NCI-H128 (cell line): ENCODE measurements around the gene CDIPT.
"Not testable (repeated sequence)": the region's sequence is repeated elsewhere in the genome, so short reads cannot be mapped to it uniquely, and the experiment has no call there.

ENCODE experiments used
- DNase-seq: peaks from one replicate; lab custom pipeline; 2025; ENCODE audit not compliant: unreplicated experiment; lab: John Stamatoyannopoulos, UW

The CDIPT gene

DNA sequence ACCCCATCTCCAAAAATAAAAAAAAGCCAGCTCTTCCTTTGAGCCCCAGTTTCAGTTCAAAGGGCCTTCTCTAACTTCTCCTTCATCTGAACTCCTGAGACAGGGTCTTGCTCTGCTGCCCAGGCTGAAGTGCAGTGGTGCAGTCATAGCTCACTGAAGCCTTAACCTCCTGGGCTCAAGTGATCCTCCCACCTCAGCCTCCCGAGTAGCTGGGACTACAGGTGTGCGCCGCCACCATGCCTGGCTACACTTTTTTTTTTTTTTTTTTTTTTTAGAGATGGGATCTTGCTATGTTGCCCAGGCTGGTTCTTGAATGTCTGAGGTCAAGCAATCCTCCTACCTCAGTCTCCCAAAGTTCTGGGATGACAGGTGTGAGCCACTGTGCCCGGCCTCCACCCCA is 29.8 kb downstream of the CDIPT start:
- not testable (repeated sequence) for DNase-seq

DNA sequence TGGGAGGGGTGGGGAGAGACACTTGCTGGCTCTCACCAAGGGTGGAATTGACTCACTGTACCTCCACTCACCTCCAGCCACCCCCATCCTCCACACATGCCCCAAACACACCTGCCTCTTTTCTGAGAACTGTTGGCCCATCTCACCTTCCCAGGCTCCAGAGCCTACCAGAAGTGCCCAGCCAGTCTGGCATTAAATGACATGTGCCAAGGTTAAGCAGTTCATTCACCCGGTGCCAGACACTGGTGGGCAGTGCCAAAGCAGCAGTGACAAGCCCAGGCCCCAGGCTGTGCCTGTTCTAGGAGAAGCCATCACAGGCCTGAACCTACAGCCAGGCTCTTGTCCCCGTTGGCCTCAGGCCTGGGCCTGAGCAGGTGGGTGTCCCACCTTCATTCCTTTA is 31.5 kb downstream of the CDIPT start:
- no peak for DNase-seq

DNA sequence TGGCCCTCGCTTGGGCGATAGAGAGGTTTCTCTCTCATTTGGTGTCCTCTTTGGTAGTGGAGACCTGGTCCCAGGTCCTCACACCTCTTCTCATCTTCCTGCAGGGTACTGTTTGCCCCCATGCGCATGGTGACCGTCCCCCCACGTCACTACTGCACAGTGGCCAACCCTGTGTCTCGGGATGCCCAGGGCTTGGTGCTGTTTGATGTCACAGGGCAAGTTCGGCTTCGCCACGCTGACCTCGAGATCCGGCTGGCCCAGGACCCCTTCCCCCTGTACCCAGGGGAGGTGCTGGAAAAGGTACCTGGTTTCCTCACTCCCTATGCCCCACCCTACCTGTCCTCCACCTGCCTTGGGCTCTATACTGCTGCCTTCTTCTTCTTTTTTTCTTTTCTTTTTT is 32.3 kb downstream of the CDIPT start:
- DNase-seq: no peak

DNA sequence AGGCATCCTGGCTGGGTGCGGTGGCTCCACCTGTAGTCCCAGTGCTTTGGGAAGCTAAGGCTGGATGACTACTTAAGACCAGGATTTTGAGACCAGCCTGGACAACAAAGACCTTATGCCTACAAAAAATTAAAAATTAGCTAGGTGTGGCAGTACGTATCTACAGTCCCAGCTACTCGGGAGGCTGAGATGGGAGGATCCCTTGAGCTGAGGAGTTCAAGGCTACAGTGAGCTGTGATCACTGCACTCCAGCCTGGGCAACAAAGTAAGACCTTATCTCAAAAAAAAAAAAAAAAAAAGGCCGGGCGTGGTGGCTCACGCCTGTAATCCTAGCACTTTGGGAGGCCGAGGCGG is 36.7 kb downstream of the CDIPT start:
- DNase-seq: no peak

DNA sequence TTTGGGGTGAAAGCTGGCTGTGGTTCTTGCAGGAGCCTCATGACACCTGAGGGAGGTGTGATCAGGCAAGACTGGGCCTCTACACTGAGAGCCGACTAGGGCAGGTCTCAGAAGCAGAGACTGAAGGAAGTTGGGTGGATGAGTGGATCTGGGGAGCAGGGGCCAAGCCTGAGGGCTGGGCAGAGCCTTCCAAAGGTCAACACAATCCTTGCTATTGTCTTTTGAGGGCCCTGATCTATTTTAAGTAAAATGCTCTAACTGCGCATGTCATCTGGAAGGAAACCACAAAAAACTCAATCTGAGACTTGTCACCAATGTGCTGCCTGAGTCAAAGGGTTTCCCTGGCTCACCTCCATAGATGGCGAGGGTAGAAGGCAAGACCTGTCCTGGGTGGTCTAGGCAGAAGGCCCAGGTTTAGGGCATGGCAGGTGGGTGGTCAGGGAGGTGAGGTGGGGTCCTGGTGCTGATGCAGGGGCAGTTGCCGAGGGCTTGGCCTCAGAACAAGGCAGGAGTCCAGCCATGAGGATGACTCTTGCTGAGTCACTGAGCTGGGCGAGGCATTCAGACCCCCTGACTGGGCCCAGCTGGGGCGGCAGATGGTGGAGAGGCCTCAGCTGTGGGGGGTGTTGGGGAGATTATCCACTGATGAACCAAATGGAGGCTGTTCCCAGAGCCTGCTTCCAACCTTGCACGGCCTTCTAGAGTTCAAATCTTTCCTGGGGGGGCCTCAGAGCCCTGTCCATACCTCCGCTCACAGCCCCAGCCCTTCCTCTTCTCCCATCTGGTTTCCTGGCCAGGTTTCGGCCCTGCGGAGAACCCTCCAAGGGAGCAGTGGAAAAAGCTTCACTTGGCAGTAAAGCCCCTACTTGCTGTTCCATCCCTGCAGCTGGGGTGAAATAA is 37.6 kb downstream of the CDIPT start:
- DNase-seq: no peak

DNA sequence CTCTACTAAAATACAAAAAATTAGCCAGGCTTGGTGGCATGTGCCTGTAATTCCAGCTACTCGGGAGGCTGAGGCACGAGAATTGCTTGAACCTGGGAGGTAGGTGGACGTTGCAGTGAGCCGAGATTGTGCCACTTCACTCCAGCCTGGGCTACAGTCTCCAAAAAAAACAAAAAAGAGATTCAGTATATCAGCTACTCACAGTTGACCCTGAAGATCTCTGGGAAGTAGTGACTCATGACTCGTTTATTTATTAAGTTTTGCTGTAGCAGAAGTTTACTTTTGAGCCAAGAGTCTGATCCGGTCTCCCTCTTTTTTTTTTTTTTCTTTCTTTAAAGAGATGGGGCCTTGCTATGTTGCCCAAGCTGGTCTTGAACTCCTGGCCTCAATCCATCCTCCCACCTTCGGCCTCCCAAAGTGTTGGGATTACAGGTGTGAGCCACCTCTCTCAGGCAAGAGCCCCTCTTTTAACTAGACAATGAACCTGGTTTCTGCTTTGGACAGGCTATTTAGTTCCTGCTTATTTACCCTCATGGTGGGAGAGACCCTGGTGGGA is 38.4 kb downstream of the CDIPT start:
- DNase-seq: no peak

DNA sequence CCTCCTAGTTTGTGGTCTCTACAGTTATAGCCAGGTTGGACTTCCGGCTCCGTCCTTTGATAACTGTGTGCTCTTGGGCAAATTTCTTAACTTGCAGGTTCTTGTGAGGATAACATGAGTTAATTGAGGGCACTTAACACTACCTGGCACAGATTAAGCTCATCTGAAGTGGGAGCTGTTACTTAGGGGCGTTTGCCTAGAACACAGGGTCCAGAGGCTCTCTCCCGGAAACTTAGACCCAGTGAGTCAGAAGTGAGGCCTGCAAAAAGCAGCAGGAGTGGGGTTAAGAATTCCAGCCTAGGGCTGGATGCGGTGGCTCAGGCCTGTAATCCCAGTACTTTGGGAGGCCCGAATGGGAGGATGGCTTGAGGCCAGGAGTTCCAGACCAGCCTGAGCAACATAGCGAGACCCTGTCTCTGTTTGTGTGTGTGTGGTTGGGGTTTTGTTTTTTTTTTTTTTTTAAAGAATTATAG is 41.3 kb downstream of the CDIPT start:
- no peak for DNase-seq

DNA sequence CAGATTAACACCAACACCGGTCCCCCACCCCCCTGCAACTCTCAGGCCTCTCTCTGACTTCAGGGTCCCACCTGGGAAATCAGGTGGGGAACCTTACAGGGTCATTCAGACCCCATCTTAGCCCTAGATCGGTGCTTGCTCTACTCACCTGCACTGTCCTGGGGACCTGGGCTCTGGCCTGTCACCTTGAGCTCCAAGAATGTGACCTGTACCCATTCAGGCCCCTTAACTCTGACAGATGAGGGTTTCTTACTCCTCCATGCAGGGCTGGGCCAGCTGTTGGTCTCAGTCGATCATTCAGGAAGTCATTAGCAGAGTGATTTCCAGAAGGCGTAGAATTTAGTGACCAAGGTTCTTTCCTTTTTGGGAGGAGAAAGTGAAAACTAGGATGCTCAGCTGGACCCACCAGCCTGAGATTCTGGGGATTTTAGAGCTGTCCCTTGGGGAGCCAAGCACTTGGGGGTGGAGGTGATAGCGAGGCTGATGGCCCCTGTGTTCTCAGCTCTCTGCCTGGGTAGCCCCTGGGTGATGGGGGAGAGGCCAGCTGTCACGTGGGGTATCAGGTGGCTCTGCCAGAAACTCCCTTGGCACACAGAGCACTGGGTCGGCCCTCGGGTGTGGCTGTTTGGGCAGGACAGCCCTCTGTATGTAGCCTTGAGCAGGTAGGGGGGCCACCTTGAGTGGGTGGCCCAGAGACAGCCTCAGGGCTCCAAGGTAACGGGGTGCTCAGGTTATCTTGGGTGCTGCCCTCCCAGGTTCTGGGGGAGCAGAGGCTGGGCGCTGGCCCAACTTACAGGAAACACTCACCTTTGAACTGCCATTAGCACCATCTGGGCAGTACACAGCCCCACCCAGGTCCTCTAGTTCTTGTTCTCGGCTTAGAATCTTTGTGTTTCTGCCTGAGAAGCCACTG is 42.0 kb downstream of the CDIPT start:
- no peak for DNase-seq

DNA sequence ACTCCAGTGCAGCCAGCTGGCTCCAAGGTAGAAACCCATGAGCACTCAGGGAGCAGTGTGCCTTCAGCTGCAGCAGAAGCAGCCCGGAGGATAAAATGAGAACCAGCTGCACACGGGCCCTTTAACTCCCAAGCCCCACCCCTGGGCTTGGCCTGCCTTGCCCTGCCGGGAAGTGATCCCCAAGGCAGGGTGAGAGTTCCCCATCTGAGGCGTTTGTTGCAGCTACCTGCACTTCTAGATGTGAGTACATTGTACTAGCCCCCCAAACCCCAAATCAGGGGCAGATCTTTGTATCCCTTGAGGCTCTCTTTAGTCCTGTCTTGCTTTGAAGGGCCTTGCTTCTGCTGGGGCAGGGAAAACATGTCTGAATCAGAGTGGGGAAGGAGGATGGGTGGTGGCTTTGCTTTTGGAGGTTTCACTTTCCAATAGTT is 42.7 kb downstream of the CDIPT start, which contains the start of gene MVP:
MVP (plus strand) TSS at position 192 of the 431 bp plus-strand sequence. CDS start 10,088 bp downstream, outside the sequence.
- no peak for DNase-seq

DNA sequence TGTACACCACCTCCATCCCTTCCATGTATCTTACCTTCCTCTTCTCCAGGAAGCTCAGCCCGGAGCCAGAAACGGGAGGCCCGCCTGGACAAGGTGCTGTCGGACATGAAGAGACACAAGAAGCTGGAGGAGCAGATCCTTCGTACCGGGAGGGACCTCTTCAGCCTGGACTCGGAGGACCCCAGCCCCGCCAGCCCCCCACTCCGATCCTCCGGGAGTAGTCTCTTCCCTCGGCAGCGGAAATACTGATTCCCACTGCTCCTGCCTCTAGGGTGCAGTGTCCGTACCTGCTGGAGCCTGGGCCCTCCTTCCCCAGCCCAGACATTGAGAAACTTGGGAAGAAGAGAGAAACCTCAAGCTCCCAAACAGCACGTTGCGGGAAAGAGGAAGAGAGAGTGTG is 43.5 kb downstream of the CDIPT start:
- DNase-seq: no peak

DNA sequence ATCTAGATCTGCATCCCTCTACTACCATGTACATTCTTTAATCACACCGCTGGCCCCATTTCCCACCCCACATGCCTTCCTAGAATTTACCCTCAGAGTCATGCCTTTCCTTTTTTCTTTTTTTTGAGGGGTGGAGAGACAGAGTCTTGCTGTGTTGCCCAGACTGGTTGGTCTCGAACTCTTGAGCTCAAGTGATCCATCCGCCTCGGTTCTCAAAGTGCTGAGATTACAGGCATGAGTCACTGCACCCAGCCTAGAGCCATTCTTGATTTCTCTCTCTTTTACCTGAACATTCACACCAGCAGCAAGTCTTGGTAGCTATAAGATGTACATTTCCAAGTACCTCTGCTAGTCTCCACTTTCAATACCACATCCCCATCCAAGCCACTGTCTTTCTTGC is 44.9 kb downstream of the CDIPT start:
- DNase-seq: no peak

DNA sequence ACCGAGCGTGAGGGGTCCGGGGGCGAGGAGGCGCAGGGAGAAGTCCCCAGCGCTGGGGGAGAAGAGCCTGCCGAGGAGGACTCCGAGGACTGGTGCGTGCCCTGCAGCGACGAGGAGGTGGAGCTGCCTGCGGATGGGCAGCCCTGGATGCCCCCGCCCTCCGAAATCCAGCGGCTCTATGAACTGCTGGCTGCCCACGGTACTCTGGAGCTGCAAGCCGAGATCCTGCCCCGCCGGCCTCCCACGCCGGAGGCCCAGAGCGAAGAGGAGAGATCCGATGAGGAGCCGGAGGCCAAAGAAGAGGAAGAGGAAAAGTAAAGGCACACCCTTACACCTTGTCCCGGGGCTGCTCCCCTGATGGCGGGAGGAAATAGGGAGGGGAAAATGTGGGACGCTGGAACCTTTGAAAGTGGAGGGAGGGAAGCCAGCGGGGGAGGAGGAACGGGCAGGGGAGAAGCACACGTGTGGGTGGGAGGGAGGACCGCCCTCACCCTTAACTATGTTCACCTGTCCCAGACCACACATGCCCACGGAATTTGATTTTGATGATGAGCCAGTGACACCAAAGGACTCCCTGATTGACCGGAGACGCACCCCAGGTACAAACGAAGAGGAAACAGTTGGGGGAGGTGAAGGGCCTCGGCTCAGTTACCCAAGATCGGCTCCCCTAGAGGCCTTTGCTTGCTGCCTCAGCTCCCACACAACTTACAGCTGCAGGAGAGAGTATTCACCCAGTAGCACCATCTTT is 46.2 kb downstream of the CDIPT start:
- no peak for DNase-seq

DNA sequence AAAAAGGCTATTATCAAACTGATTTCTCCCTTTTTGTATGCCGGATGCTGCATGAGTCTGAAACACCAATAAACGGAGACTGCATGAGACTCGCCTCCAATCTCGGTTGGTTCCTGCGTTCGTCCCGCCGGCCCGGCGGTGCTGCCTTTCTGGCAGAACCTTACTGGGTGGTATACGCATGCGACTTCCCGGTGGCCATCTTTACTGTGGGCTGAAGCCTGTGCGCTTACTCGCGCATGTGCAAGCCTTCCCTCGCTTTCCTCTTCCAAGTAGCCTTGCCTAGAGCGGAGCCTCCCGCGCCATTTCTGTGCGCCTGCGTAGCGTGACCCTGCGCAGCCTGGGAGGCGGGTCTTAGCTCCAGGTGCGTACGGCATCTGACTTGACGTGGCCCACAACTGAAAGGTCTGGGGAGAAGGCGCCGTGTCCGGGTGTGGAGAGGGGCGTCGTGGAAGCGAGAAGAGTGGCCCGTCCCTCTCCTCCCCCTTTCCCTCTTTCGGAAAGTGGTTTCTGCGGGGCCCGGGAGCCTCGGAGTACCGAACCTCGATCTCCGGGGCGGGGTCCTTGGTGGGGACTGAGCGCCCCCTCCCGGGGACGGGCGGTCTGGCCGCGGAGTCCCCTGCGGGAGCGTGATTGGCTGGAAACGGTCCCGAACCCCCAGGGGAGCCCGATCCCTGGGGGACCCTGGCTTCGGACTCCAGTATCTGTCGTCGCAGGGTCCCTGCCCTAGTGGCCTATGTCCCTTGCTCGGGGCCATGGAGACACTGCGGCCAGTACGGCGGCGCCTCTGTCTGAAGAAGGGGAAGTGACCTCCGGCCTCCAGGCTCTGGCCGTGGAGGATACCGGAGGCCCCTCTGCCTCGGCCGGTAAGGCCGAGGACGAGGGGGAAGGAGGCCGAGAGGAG is 47.0 kb downstream of the CDIPT start, which contains the start of gene PAGR1:
PAGR1 (plus strand) TSS at position 360 of the 901 bp plus-strand sequence; CDS start at position 734, 374 bp downstream.
- DNase-seq: peak; percentile 88

DNA sequence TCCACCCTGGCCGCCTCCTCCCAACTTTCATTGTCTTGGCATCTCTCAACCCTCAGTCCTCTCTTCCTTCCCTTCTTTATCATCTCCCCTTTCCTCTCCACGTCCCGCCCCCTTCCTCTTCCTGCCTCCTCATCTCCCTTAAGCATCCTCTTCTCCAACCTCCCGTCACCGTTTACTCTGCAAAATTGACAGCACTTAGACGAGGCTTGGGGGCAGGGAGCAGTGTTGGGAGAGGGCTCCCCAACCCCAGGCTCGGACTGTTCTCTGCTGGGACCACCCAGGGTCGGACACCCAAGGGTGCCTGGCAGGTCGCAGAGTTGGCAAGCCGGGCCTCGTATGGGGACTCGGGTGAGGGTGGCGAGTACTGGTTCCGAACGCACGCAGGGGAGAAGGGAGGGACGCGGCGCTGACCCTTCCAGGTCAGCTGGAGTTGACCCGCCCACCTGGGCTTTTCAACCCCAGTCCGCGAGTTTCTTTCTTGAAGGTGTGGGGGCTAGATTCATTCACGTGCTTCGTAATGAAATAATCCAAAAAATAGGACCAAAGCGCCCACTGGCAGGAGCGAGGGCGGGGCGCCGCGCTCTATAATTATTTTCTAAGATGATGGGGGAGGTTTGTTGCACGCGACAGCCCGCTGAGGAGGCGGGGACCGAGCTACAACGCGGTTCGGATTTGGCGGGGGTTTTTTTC is 47.8 kb downstream of the CDIPT start:
- DNase-seq: no peak

DNA sequence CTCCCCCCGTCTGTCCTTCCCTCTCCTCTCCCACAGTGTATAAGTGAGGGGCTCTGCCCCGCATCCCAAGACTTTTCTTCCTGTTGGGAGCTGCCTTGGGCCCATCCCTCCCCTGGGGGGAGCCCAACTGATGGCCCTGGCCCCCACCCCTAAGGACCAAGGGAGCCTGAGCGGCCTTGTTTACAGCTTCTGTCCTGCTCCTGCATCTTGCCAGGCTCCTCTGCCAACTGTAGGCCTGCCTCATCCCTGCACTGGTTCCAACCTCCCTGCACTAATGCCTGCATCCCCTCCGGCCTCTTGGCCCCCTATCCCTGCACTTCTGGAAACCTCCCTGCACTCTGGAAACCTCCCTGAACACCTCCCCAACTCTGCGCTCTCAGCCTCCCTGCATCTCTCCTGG is 48.4 kb downstream of the CDIPT start:
- DNase-seq: no peak

DNA sequence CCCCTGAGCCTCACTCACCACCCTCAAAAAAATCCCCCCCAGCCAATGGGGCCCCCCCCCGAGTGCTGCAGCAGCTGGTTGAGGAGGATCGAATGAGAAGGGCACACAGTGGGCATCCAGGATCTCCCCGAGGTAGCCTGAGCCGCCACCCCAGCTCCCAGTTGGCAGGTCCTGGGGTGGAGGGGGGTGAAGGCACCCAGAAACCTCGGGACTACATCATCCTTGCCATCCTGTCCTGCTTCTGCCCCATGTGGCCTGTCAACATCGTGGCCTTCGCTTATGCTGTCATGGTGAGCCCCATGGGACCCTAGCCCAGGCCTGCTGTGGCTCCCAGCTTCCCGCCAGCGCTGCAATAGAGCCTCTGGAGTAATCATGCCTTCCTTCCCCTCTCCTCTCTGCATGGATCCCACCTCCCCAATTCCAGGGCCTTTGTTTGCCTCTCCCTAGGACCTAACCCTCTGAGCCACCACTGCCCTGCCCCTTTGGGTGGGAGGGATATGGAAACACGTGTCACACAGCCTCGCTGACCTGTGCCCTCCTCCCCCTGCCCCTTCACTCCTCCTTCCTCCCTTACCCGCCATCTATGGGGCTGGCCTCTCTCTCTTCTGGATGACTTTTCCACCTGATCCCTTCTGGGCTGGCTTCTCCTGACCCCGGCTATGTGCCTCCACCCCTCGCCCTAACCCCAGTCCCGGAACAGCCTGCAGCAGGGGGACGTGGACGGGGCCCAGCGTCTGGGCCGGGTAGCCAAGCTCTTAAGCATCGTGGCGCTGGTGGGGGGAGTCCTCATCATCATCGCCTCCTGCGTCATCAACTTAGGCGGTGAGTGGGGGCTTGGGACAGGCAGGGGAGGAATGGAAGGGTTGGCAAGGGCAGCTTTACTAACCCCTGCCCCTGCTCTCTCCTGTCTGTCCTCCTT is 49.1 kb downstream of the CDIPT start:
- no peak for DNase-seq

DNA sequence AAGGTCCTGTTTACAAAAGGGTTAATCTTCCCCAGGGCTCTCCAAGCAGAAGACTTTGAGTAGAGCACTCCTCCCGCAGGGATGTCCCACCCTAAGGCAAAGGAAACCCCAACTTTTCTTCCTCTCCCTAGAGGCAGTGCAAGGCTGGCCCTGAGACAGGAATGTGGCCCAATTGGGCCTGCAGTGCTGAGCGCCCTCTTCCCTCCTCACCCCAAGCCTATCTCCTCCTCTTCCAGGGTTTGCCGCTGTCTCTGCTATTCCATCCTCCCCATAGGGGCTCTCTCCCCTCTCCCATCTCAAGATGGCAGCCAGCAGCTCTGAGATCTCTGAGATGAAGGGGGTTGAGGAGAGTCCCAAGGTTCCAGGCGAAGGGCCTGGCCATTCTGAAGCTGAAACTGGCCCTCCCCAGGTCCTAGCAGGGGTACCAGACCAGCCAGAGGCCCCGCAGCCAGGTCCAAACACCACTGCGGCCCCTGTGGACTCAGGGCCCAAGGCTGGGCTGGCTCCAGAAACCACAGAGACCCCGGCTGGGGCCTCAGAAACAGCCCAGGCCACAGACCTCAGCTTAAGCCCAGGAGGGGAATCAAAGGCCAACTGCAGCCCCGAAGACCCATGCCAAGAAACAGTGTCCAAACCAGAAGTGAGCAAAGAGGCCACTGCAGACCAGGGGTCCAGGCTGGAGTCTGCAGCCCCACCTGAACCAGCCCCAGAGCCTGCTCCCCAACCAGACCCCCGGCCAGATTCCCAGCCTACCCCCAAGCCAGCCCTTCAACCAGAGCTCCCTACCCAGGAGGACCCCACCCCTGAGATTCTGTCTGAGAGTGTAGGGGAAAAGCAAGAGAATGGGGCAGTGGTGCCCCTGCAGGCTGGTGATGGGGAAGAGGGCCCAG is 50.0 kb downstream of the CDIPT start:
- no peak for DNase-seq
